Ovary (tissue), 9 donors: ENCODE measurements around the gene CDCA4. TPM values are rescaled to one million over a fixed set of nuclear protein-coding genes. Genes with fewer than 3 reads are reported as not detected.

ENCODE experiments used
- DNase-seq, 5 donors: peaks; one replicate each; pipeline ENCODE4 v3.0.0-alpha.2; 2019 to 2020
- H3K27ac ChIP-seq, 2 donors: fragments of 200-600 bp; one replicate each; pipeline versions ENCODE4 v1.5.1 to v1.8.0; 2019 to 2022
- H3K27me3 ChIP-seq: fragments of 200-600 bp; one replicate; pipeline ENCODE4 v1.8.0; 2022
- H3K36me3 ChIP-seq: fragments of 200-600 bp; sonication (generic); one replicate; pipeline ENCODE4 v1.5.1; 2019
- H3K4me1 ChIP-seq: one replicate; pipeline ENCODE4 v1.8.1; 2013; ENCODE audit warnings: mild to moderate bottlenecking, moderate library complexity; ENCODE audit not compliant: insufficient read depth
- H3K4me3 ChIP-seq: fragments of 200-600 bp; sonication (generic); one replicate; pipeline ENCODE4 v1.5.1; 2017
- H3K9me3 ChIP-seq, 2 donors: fragments of 200-600 bp in 1 of 2; sonication (generic) in 1 of 2; one replicate each; pipeline versions ENCODE4 v1.5.1 to v1.8.1; 2013 to 2019; ENCODE audit warnings: mild to moderate bottlenecking in 1 of 2, moderate library complexity in 1 of 2
- CTCF ChIP-seq, 3 donors: fragments of 450-650 bp in 2 of 3; fragments of 200-600 bp in 1 of 3; IDR thresholded peaks; one replicate each; pipeline versions ENCODE4 v1.5.1 to v1.8.0; 2016 to 2022; ENCODE audit warnings: antibody characterized with exemption in 3 of 3, mild to moderate bottlenecking in 1 of 3
- EP300 ChIP-seq: sonication (generic); formaldehyde crosslinking; IDR thresholded peaks from one replicate; pipeline ENCODE4 v1.6.1; 2017; ENCODE audit warnings: antibody characterized with exemption
- POLR2A ChIP-seq: fragments of 450-650 bp; IDR thresholded peaks from one replicate; pipeline ENCODE4 v1.6.1; 2017; ENCODE audit warnings: antibody characterized with exemption, mild to moderate bottlenecking, moderate library complexity
- WGBS, 3 donors: extraction: QIAGEN DNeasy Blood & Tissue Kit in 1 of 3; methylation state at CpG; one replicate each; pipeline versions ENCODE4 v1.1.5 to v1.1.7; 2013 to 2017; 5-methylcytosine and 5-hydroxymethylcytosine counted together
- intact Hi-C, 4 donors: fragments of 100-400 bp; cut with DNase I; formaldehyde crosslinking; loops; one replicate each; pipeline versions ENCODE4 v1.11.0 to v1.15.1; 2022 to 2023
- polyA plus RNA-seq, 2 donors: library from polyadenylated mRNA; stranded (reverse); fragments of 200-250 nt in 1 of 2; fragments of 350-450 nt in 1 of 2; fragmentation: Illumina TruSeq in 1 of 2; extraction: RNeasy Lipid Tissue Mini Kit (QIAGEN cat#74804) in 1 of 2; gene quantifications; one replicate each; pipeline ENCODE4 v1.2.3, GENCODE V29; 2013 to 2014
- total RNA-seq, 7 donors: library from RNA; depleted of rRNA in 2 of 7; stranded (reverse); fragments of >200 nt in 2 of 7; fragmentation: NEBNext Ultra II Directional in 3 of 7; extraction: Animal tissue kit (Norgen Biotek cat#: 25700) in 3 of 7; gene quantifications; one replicate each; pipeline versions ENCODE4 v1.1.0 to v1.2.4, GENCODE V29; 2016 to 2023
- donor health status: DM: no; HTN: no; CAD: no; lungs with moderate emphysema.
- donor health status: DM: no; HTN: no; CAD: no.
- donor health status: Bipolar disorder and iron deficiency.
- donor health status: DM: yes; HTN: yes; CAD: no.
- donor health status: DM: no; HTN: no; CAD: no.
- donor health status: DM: yes; HTN: yes; CAD: no.

The CDCA4 gene
- total and polyA plus RNA-seq, 9 donors, result 2.9 to 9.4 (median 7.4) TPM

DNA sequence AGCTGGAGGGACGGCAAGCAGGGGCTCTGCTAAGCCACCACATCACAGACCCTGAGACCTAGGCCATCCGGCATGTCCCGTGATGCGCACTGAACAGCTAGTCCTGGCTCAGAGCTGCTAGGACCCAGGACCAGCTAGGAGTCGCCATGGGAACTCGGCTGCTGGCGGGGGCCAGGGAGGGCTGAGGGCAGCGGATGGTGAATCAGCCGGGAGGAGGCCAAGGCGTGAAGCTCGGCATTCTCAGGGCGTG lies 47.8 kb downstream of the CDCA4 start:
- Histone ChIP-seq H3K9me3 (no peaks in the 10 kb centered on the region), H3K36me3 (no peaks in the 10 kb centered on the region), H3K27me3 (no peaks in the 10 kb centered on the region), H3K4me3 (no peak overlapping the region), H3K27ac (peak overlapping the region in 1 of 2 donors; percentile 63), H3K4me1 (peaks cover 32% of the 10 kb centered on the region)
- DNase-seq, result peak; percentile 82 to 86 (median 84)
- no peak for TF ChIP-seq CTCF (IDR thresholded peaks at IDR 0.05)
- no peak for TF ChIP-seq POLR2A
- TF ChIP-seq EP300, result no peak
- intact Hi-C loops, result loop anchor here in 1 of 4 donors (10.0 kb wide), 1 partner anchor 72 kb away; no protein-coding TSS in a partner anchor
- WGBS, 3 donors, result 19 to 34% (median 26%) methylated on average over 11 to 12 of the region's 12 CpGs

DNA sequence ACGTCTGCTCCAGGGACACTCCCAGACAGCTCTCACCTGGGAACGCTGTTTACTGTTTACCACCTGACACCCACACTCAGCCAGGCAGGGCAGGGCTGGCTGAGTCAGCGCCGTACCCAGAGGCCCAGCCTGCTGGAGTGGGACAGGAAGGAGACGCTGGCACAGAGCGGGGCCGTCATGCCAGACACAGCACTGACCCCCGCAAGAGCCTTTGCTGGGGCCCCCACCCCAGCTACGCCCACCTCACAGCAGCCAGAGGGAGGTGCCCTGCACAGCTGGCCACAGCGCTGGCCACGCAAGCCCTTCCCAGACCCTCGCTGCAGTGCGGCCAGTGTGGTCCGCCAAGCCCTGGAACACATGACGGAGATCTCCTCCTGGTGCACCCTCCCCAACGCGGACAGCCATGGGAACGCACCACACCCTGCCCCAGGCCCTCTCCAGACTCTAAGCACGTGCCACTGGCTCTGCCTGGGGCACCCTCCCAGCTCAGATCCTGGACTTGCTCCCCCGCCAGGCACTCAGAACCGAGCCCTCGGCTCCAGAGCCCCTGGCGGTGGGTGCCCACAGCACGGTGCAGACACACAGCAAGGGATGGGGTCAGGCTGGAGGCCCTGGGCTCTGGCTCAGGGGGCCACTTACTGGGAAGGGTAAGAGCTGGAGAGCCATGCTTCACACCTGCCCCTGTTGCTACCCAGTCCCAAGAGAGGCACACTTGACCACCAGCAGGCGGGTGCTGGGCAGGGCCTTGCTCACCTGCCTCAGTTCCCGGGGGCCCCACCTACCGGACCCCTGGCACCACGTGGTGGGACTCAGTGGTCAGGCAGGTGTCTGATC lies 48.4 kb downstream of the CDCA4 start:
- DNase-seq, result peak; percentile 60 to 73 (median 68)
- 41 to 64% (median 46%) methylated on average over 28 of the region's 28 CpGs for WGBS, 3 donors
- no peak overlapping the region for H3K4me3 ChIP-seq
- H3K4me1 ChIP-seq, result peaks cover 33% of the 10 kb centered on the region
- intact Hi-C loops, result loop anchor here in 1 of 4 donors (10.0 kb wide), 1 partner anchor 72 kb away; no protein-coding TSS in a partner anchor
- H3K27ac ChIP-seq, result peak overlapping the region in 1 of 2 donors; percentile 63
- TF ChIP-seq CTCF (IDR thresholded peaks at IDR 0.05), result no peak
- TF ChIP-seq POLR2A, result no peak
- no peak for TF ChIP-seq EP300
- H3K9me3 ChIP-seq, result no peaks in the 10 kb centered on the region
- no peaks in the 10 kb centered on the region for H3K27me3 ChIP-seq
- no peaks in the 10 kb centered on the region for H3K36me3 ChIP-seq

GRCh38 chr14:104971447-104972240 lies 49.2 kb downstream of the CDCA4 start:
- Histone ChIP-seq H3K9me3 (no peaks in the 10 kb centered on the region), H3K36me3 (no peaks in the 10 kb centered on the region), H3K27ac (peak overlapping the region in 1 of 2 donors; percentile 63), H3K4me1 (peaks cover 37% of the 10 kb centered on the region), H3K4me3 (no peak overlapping the region), H3K27me3 (no peaks in the 10 kb centered on the region)
- DNase-seq, result peak in 4 of 5 donors; percentile 18 to 41 (median 37)
- no peak for TF ChIP-seq POLR2A
- no peak for TF ChIP-seq CTCF (IDR thresholded peaks at IDR 0.05)
- TF ChIP-seq EP300, result no peak
- WGBS, 3 donors, result 91 to 94% (median 94%) methylated on average over 12 of the region's 12 CpGs
- intact Hi-C loops, result loop anchor here in 1 of 4 donors (10.0 kb wide), 1 partner anchor 73 kb away; no protein-coding TSS in a partner anchor

- Histone ChIP-seq H3K4me1 (peaks cover 35% of the 10 kb centered on the region), H3K4me3 (peak overlapping the region; percentile 40), H3K36me3 (no peaks in the 10 kb centered on the region), H3K27me3 (no peaks in the 10 kb centered on the region), H3K9me3 (no peaks in the 10 kb centered on the region), H3K27ac (no peak overlapping the region)
- DNase-seq, result peak in 4 of 5 donors; percentile 37 to 65 (median 46)
- TF ChIP-seq CTCF (IDR thresholded peaks at IDR 0.05) (no peak), EP300 (no peak), POLR2A (no peak)
- 60 to 78% (median 75%) methylated on average over 16 to 19 of the region's 19 CpGs for WGBS, 3 donors
- intact Hi-C loops, result loop anchor here in 1 of 4 donors (10.0 kb wide), 1 partner anchor 74 kb away; no protein-coding TSS in a partner anchor
Measured at GRCh38 chr14:104970231-104971068, 50.4 kb downstream of the CDCA4 start.
